Neural progenitor cell (in vitro differentiated cells): ENCODE measurements around the gene PLA2R1.

Experiments
- EZH2 ChIP-seq: fragments of 200-600 bp; sonication (generic); IDR thresholded peaks from 2 replicates; pipeline ENCODE4 v1.6.1; 2017; ENCODE audit warnings: antibody characterized with exemption, mild to moderate bottlenecking, moderate library complexity
- EZH2phosphoT487 ChIP-seq: fragments of 200-600 bp; sonication (generic); IDR thresholded peaks from 2 replicates; pipeline ENCODE4 v1.6.1; 2017; ENCODE audit warnings: antibody characterized with exemption
- TF ChIP-seq, protein P1 (sequence below): fragments of 200-600 bp; sonication (generic); IDR thresholded peaks from 2 replicates; pipeline ENCODE4 v1.5.1; 2017; ENCODE audit warnings: antibody characterized with exemption, mild to moderate bottlenecking

DNA sequence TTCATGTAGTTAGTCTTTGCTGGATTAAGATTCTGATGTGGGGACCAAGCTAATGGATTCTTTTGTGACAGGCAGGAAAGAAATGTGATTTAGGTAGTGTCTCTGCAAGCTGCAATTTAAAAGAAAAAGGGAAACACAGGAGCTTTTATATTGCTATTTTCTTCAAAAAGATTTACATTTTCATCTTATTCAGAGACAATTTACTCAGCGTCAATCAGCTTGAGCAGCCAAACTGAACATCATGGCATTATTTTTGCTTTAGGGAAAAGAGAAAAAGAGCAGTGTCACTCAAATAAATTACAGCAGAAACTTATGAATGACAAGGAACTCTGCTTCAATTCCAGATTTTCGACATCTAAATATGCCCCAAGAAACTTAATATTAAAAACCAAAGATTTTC lies 67.4 kb downstream of the PLA2R1 start:
- TF ChIP-seq, protein P1, sequence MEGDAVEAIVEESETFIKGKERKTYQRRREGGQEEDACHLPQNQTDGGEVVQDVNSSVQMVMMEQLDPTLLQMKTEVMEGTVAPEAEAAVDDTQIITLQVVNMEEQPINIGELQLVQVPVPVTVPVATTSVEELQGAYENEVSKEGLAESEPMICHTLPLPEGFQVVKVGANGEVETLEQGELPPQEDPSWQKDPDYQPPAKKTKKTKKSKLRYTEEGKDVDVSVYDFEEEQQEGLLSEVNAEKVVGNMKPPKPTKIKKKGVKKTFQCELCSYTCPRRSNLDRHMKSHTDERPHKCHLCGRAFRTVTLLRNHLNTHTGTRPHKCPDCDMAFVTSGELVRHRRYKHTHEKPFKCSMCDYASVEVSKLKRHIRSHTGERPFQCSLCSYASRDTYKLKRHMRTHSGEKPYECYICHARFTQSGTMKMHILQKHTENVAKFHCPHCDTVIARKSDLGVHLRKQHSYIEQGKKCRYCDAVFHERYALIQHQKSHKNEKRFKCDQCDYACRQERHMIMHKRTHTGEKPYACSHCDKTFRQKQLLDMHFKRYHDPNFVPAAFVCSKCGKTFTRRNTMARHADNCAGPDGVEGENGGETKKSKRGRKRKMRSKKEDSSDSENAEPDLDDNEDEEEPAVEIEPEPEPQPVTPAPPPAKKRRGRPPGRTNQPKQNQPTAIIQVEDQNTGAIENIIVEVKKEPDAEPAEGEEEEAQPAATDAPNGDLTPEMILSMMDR: no peak
- TF ChIP-seq EZH2phosphoT487 (no peak), EZH2 (no peak)
